ENCODE results near the gene NCK2.
A peak's percentile ranks its signal among the peaks of the same experiment; 100 is the strongest.

The NCK2 gene

GRCh38 chr2:105839793-105840192, 95.1 kb downstream of the NCK2 start:
- peak overlapping the region; percentile 55 for H3K27ac ChIP-seq
- DNase-seq (ENCODE audit: low read depth, low spot score) = no peak

GRCh38 chr2:105840933-105841332, 96.2 kb downstream of the NCK2 start:
- H3K27ac ChIP-seq = peak overlapping the region; percentile 55
- DNase-seq (ENCODE audit: low read depth, low spot score) = no peak

GRCh38 chr2:105841551-105841950, 96.8 kb downstream of the NCK2 start:
- no peak for DNase-seq (ENCODE audit: low read depth, low spot score)
- H3K27ac ChIP-seq = peak overlapping the region; percentile 55

GRCh38 chr2:105842555-105842954, 97.8 kb downstream of the NCK2 start:
- H3K27ac ChIP-seq = no peak overlapping the region
- DNase-seq (ENCODE audit: low read depth, low spot score) = no peak

- no peak overlapping the region for H3K27ac ChIP-seq
- no peak for DNase-seq (ENCODE audit: low read depth, low spot score)
Measured at GRCh38 chr2:105843476-105844374, 99.0 kb downstream of the NCK2 start.

- DNase-seq (ENCODE audit: low read depth, low spot score) = no peak
- H3K27ac ChIP-seq = no peak overlapping the region
Measured at GRCh38 chr2:105845976-105846375, 101.3 kb downstream of the NCK2 start.

- DNase-seq (ENCODE audit: low read depth, low spot score) = no peak
- no peak overlapping the region for H3K27ac ChIP-seq
Measured at GRCh38 chr2:105847056-105847455, 102.3 kb downstream of the NCK2 start.

GRCh38 chr2:105848367-105848766, 103.7 kb downstream of the NCK2 start:
- H3K27ac ChIP-seq = no peak overlapping the region
- no peak for DNase-seq (ENCODE audit: low read depth, low spot score)

GRCh38 chr2:105849431-105850179, 104.9 kb downstream of the NCK2 start:
- H3K27ac ChIP-seq = no peak overlapping the region
- no peak for DNase-seq (ENCODE audit: low read depth, low spot score)

GRCh38 chr2:105852066-105852465, 107.4 kb downstream of the NCK2 start:
- peak overlapping the region; percentile 76 for H3K27ac ChIP-seq
- no peak for DNase-seq (ENCODE audit: low read depth, low spot score)

GRCh38 chr2:105853354-105854088, 108.8 kb downstream of the NCK2 start:
- H3K27ac ChIP-seq = peak overlapping the region; percentile 76
- no peak for DNase-seq (ENCODE audit: low read depth, low spot score)

- peak overlapping the region; percentile 76 for H3K27ac ChIP-seq
Measured at GRCh38 chr2:105854972-105855371, 110.3 kb downstream of the NCK2 start.

GRCh38 chr2:105856581-105856980, 111.9 kb downstream of the NCK2 start:
- no peak for DNase-seq (ENCODE audit: low read depth, low spot score)
- peak overlapping the region; percentile 76 for H3K27ac ChIP-seq

More at GRCh38 chr2:105854972-105855371, 110.3 kb downstream of the NCK2 start:
- no peak for DNase-seq (ENCODE audit: low read depth, low spot score)

- H3K27ac ChIP-seq = peak overlapping the region; percentile 76
- DNase-seq (ENCODE audit: low read depth, low spot score) = no peak
Measured at GRCh38 chr2:105857076-105857740, 112.5 kb downstream of the NCK2 start.

- no peak for DNase-seq (ENCODE audit: low read depth, low spot score)
- peak overlapping the region; percentile 10 for H3K27ac ChIP-seq
Measured at GRCh38 chr2:105858868-105859693, 114.4 kb downstream of the NCK2 start.

GRCh38 chr2:105859694-105859951, 114.9 kb downstream of the NCK2 start:
- no peak for DNase-seq (ENCODE audit: low read depth, low spot score)
- H3K27ac ChIP-seq = peak overlapping the region; percentile 10

GRCh38 chr2:105860567-105860966, 115.9 kb downstream of the NCK2 start:
- no peak overlapping the region for H3K27ac ChIP-seq
- DNase-seq (ENCODE audit: low read depth, low spot score) = no peak

GRCh38 chr2:105861200-105861599, 116.5 kb downstream of the NCK2 start:
- no peak for DNase-seq (ENCODE audit: low read depth, low spot score)
- no peak overlapping the region for H3K27ac ChIP-seq

- no peak overlapping the region for H3K27ac ChIP-seq
Measured at GRCh38 chr2:105862843-105863242, 118.1 kb downstream of the NCK2 start.

More at GRCh38 chr2:105862843-105863242, 118.1 kb downstream of the NCK2 start:
- no peak for DNase-seq (ENCODE audit: low read depth, low spot score)

All from epithelial cell of prostate (primary cell).